ENCODE data around the gene TRAF3IP3.

TRAF3IP3 gene

DNA sequence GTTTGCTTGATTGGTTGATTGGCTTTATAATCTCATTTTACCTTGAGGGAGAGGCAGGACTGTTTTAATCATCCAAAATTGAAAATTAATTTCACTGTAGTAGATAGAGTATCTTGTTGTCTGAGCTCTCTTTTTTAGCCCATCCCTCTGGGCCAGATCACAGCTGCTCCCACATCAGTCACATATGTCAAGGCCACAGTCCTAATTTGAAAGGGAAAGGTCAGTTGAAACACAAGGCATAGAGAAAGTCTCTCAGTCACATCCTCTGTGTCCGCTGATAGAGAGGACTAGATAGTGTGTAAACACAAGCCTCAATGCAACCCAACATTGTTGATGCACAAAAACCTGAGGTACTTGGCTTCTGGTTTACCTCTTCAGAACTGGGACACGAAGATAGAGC lies 21.7 kb downstream of the TRAF3IP3 start:
- TF ChIP-seq CTCF (conservative IDR thresholded peaks at IDR 0.05; ENCODE audit: control insufficient read depth, insufficient read depth, low read depth, low read length): no peak
- DNase-seq (ENCODE audit: low read depth): no peak
- H3K4me3 ChIP-seq (ENCODE audit: control insufficient read depth, low read depth, low read length): no peak overlapping the region

DNA sequence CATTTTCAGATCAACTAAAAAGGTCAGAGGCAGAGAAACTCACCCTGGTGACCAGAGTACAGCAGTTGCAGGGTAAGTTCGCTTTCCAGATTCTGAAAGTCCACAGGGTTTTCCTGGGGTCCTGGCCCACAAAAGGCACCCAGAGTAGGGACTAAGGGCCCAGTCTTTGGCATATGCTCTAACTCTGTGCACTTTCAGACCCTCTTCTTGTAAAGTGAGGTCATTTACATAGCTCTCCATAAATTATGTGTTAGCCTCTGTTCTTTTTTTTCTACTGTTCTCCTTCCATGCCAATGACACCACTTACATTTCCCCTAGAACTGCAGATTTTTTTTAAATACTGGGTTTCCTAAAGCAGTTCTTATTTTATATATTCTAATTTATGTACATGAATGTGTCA lies 22.2 kb downstream of the TRAF3IP3 start:
- H3K4me3 ChIP-seq (ENCODE audit: control insufficient read depth, low read depth, low read length): no peak overlapping the region
- no peak for TF ChIP-seq CTCF (conservative IDR thresholded peaks at IDR 0.05; ENCODE audit: control insufficient read depth, insufficient read depth, low read depth, low read length)
- no peak for DNase-seq (ENCODE audit: low read depth)

- no peak overlapping the region for H3K4me3 ChIP-seq (ENCODE audit: control insufficient read depth, low read depth, low read length)
- no peak for TF ChIP-seq CTCF (conservative IDR thresholded peaks at IDR 0.05; ENCODE audit: control insufficient read depth, insufficient read depth, low read depth, low read length)
- DNase-seq (ENCODE audit: low read depth): no peak
These were observed 24.4 kb downstream of the TRAF3IP3 start for GRCh38 chr1:209780268-209780667.

DNA sequence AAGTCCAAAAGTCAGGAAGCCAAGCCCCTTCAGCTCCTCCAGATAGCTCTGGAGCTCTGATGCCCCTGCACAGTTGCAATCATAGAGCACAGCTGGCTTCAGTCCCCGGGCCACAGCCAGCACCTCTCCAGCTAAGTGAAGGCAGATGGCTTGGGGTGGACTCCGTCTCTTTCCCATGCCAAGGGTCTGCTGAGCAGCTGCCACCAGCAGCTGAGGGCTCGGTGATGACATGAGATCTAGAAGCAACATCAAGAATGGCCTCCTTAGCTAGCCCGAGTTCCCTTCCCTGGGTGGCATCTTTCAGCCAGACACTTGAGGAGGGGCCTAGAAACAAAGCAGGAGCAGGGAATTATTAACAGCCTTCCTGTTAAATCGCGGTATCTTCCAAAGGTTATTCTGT lies 27.5 kb downstream of the TRAF3IP3 start:
- DNase-seq (ENCODE audit: low read depth): no peak
- H3K4me3 ChIP-seq (ENCODE audit: control insufficient read depth, low read depth, low read length): peak overlapping the region; percentile 94
- no peak for TF ChIP-seq CTCF (conservative IDR thresholded peaks at IDR 0.05; ENCODE audit: control insufficient read depth, insufficient read depth, low read depth, low read length)

DNA sequence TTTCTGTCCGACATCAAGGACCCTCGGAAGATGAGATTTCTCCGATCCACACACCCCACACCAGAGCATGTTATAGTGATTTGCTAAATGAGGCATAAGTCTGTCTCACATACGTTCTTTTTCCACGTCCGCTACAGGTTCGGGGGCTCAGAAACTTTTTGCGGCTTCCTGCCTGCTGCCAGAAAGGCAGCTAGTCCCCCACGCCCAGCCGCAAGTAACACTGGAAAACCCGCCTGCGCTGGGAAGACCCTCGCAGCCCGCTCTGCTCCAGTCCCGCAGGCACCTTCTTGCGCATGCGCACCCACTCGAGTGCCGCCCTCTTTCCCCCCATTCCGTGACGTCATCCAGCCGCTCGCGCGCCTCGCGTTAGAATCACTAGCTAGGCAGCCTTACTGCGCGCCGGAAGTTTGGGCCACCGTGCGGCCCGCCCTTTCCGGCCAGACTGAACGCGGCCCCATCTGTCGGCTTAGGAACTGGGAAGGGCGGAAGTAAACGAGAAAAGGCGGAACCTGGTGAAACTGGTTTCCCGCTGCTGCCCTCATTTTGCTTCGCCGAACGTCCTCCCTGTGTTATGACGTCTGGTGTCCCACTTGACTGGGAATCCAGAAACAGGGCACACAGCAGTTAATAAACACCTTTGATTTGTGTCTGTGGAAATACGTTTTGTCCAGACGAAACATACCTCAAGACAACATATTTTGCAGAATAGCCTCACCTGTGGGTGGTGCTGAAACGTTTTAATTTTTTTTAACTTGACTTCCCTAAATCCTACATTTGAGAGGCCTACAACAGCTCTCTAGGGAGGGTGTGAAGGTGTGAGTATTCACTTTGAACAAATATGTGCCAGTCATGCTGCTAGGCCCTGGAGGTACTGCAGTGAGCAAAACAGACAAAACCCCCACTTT lies 28.7 kb downstream of the TRAF3IP3 start, which contains the start of gene C1orf74:
C1orf74 (minus strand) TSS at position 295 of the 905 bp plus-strand sequence. CDS start 925 bp downstream, outside the sequence.
- DNase-seq (ENCODE audit: low read depth): peak; percentile 95
- no peak for TF ChIP-seq CTCF (conservative IDR thresholded peaks at IDR 0.05; ENCODE audit: control insufficient read depth, insufficient read depth, low read depth, low read length)
- peak within 1 kb of the TSS; percentile 94 for H3K4me3 ChIP-seq (ENCODE audit: control insufficient read depth, low read depth, low read length)

GRCh38 chr1:209785592-209785991 lies 29.7 kb downstream of the TRAF3IP3 start:
- no peak overlapping the region for H3K4me3 ChIP-seq (ENCODE audit: control insufficient read depth, low read depth, low read length)
- TF ChIP-seq CTCF (conservative IDR thresholded peaks at IDR 0.05; ENCODE audit: control insufficient read depth, insufficient read depth, low read depth, low read length): no peak
- DNase-seq (ENCODE audit: low read depth): no peak
